ENCODE results near the gene KCNH2.

The KCNH2 gene

GRCh38 chr7:150996376-150997074 is 18.4 kb upstream of the KCNH2 start:
- Histone ChIP-seq H3K36me3 (no peaks in the 10 kb centered on the region), H3K4me1 (ENCODE audit: control insufficient read depth in 1 of 2, insufficient read depth in 1 of 2, low read depth in 1 of 2, low read length in 1 of 2) (no peaks in the 10 kb centered on the region), H3K9me3 (no peaks in the 10 kb centered on the region), H3K4me3 (ENCODE audit: low read depth in 1 of 2, low read length in 1 of 2) (no peak overlapping the region), H3K27me3 (peaks cover 67% of the 10 kb centered on the region), H3K27ac (no peak overlapping the region)
- no peak for TF ChIP-seq CTCF (IDR thresholded peaks at IDR 0.05)

- no peak overlapping the region for H3K4me3 ChIP-seq (ENCODE audit: low read depth in 1 of 2, low read length in 1 of 2)
- no peak overlapping the region for H3K27ac ChIP-seq
Measured at GRCh38 chr7:150994838-150995510, 16.9 kb upstream of the KCNH2 start.

GRCh38 chr7:150994141-150994837 is 16.2 kb upstream of the KCNH2 start:
- H3K27ac ChIP-seq = no peak overlapping the region
- no peak for TF ChIP-seq CTCF (IDR thresholded peaks at IDR 0.05)
- H3K4me3 ChIP-seq (ENCODE audit: low read depth in 1 of 2, low read length in 1 of 2) = no peak overlapping the region
- H3K27me3 ChIP-seq = peaks cover 74% of the 10 kb centered on the region
- H3K9me3 ChIP-seq = no peaks in the 10 kb centered on the region
- H3K4me1 ChIP-seq (ENCODE audit: control insufficient read depth in 1 of 2, insufficient read depth in 1 of 2, low read depth in 1 of 2, low read length in 1 of 2) = no peaks in the 10 kb centered on the region
- no peaks in the 10 kb centered on the region for H3K36me3 ChIP-seq

More at GRCh38 chr7:150994838-150995510, 16.9 kb upstream of the KCNH2 start:
- no peaks in the 10 kb centered on the region for H3K36me3 ChIP-seq
- no peaks in the 10 kb centered on the region for H3K9me3 ChIP-seq
- no peaks in the 10 kb centered on the region for H3K4me1 ChIP-seq (ENCODE audit: control insufficient read depth in 1 of 2, insufficient read depth in 1 of 2, low read depth in 1 of 2, low read length in 1 of 2)
- peaks cover 70% of the 10 kb centered on the region for H3K27me3 ChIP-seq
- TF ChIP-seq CTCF (IDR thresholded peaks at IDR 0.05) = no peak

GRCh38 chr7:150993511-150993910 is 15.4 kb upstream of the KCNH2 start:
- H3K36me3 ChIP-seq = no peaks in the 10 kb centered on the region
- H3K27me3 ChIP-seq = peaks cover 74% of the 10 kb centered on the region
- no peaks in the 10 kb centered on the region for H3K4me1 ChIP-seq (ENCODE audit: control insufficient read depth in 1 of 2, insufficient read depth in 1 of 2, low read depth in 1 of 2, low read length in 1 of 2)
- no peaks in the 10 kb centered on the region for H3K9me3 ChIP-seq
- no peak for TF ChIP-seq CTCF (IDR thresholded peaks at IDR 0.05)
- no peak overlapping the region for H3K27ac ChIP-seq
- no peak overlapping the region for H3K4me3 ChIP-seq (ENCODE audit: low read depth in 1 of 2, low read length in 1 of 2)

- peaks cover 74% of the 10 kb centered on the region for H3K27me3 ChIP-seq
- no peaks in the 10 kb centered on the region for H3K36me3 ChIP-seq
- H3K4me3 ChIP-seq (ENCODE audit: low read depth in 1 of 2, low read length in 1 of 2) = no peak overlapping the region
- TF ChIP-seq CTCF (IDR thresholded peaks at IDR 0.05) = no peak
- H3K4me1 ChIP-seq (ENCODE audit: control insufficient read depth in 1 of 2, insufficient read depth in 1 of 2, low read depth in 1 of 2, low read length in 1 of 2) = no peaks in the 10 kb centered on the region
- no peak overlapping the region for H3K27ac ChIP-seq
- H3K9me3 ChIP-seq = no peaks in the 10 kb centered on the region
Measured at GRCh38 chr7:150992833-150993302, 14.7 kb upstream of the KCNH2 start.
